Astrocyte (in vitro differentiated cells and primary cell): ENCODE measurements around the gene IPO4. TPM values are rescaled to one million over a fixed set of nuclear protein-coding genes. Genes with fewer than 3 reads are reported as not detected.

Experiments
- DNase-seq: peaks from one replicate; pipeline ENCODE4 v3.0.0-alpha.2; 2010; ENCODE audit warnings: low read depth
- FAIRE-seq: peaks from 2 replicates; lab custom pipeline; 2011; peaks lifted over from hg19 to GRCh38; lab: Jason Lieb, UNC
- H2AFZ ChIP-seq: 2 replicates; pipeline ENCODE4 v1.6.0; 2012; ENCODE audit warnings: low read depth, low read length, inconsistent platforms
- H3K27ac ChIP-seq: 2 replicates; pipeline ENCODE4 v1.5.1; 2011; ENCODE audit warnings: low read depth, low read length, inconsistent platforms
- H3K27me3 ChIP-seq: 2 replicates; pipeline ENCODE4 v1.6.0; 2011; ENCODE audit warnings: low read length, inconsistent platforms; ENCODE audit not compliant: insufficient read depth
- H3K36me3 ChIP-seq: 2 replicates; pipeline ENCODE4 v1.5.1; 2011; ENCODE audit warnings: low read length, inconsistent platforms; ENCODE audit not compliant: insufficient read depth
- H3K4me1 ChIP-seq: 2 replicates; pipeline ENCODE4 v1.5.1; 2011; ENCODE audit warnings: low read length, inconsistent platforms; ENCODE audit not compliant: insufficient read depth
- H3K4me2 ChIP-seq: 2 replicates; pipeline ENCODE4 v1.6.0; 2012; ENCODE audit warnings: low read length, inconsistent platforms
- H3K4me3 ChIP-seq: 2 replicates; pipeline ENCODE4 v1.5.1; 2011; ENCODE audit warnings: low read depth, mild to moderate bottlenecking, low read length, inconsistent platforms; ENCODE audit not compliant: insufficient read depth
- H3K79me2 ChIP-seq: 2 replicates; pipeline ENCODE4 v1.6.0; 2012; ENCODE audit warnings: mild to moderate bottlenecking, low read length, inconsistent platforms; ENCODE audit not compliant: insufficient read depth
- H3K9ac ChIP-seq: 2 replicates; pipeline ENCODE4 v1.6.0; 2012; ENCODE audit warnings: mild to moderate bottlenecking, low read length, inconsistent platforms
- H3K9me3 ChIP-seq: 2 replicates; pipeline ENCODE4 v1.5.1; 2012; ENCODE audit warnings: low read depth, mild to moderate bottlenecking, low read length, inconsistent platforms; ENCODE audit not compliant: insufficient read depth
- H4K20me1 ChIP-seq: 2 replicates; pipeline ENCODE4 v1.6.0; 2012; ENCODE audit warnings: low read length, inconsistent platforms; ENCODE audit not compliant: insufficient read depth
- H3K27ac Mint-ChIP-seq: one replicate; pipeline ENCODE4 v1.8.0; 2021; ENCODE audit warnings: mild to moderate bottlenecking, mixed read lengths; ENCODE audit not compliant: unreplicated experiment
- H3K27me3 Mint-ChIP-seq: one replicate; pipeline ENCODE4 v1.8.0; 2021; ENCODE audit warnings: low read depth, mixed read lengths; ENCODE audit not compliant: unreplicated experiment
- H3K36me3 Mint-ChIP-seq: one replicate; pipeline ENCODE4 v1.8.0; 2021; ENCODE audit warnings: low read depth, mixed read lengths; ENCODE audit not compliant: unreplicated experiment
- H3K4me1 Mint-ChIP-seq: one replicate; pipeline ENCODE4 v1.8.0; 2021; ENCODE audit warnings: low read depth, mixed read lengths; ENCODE audit not compliant: unreplicated experiment
- H3K4me3 Mint-ChIP-seq: one replicate; pipeline ENCODE4 v1.8.0; 2021; ENCODE audit warnings: mild to moderate bottlenecking, moderate library complexity, mixed read lengths; ENCODE audit not compliant: unreplicated experiment
- H3K9me3 Mint-ChIP-seq: one replicate; pipeline ENCODE4 v1.8.0; 2021; ENCODE audit warnings: mild to moderate bottlenecking, mixed read lengths; ENCODE audit not compliant: unreplicated experiment
- CTCF ChIP-seq: IDR thresholded peaks from 2 replicates; pipeline ENCODE4 v1.5.1; 2011; ENCODE audit warnings: low read depth, mild to moderate bottlenecking, inconsistent platforms, low read length, moderate library complexity; ENCODE audit not compliant: insufficient read depth
- EZH2 ChIP-seq: IDR thresholded peaks from 2 replicates; pipeline ENCODE4 v1.6.1; 2012; ENCODE audit warnings: mild to moderate bottlenecking, low read length, inconsistent platforms; ENCODE audit not compliant: insufficient read depth
- total RNA-seq: library from RNA; stranded (reverse); gene quantifications from 2 replicates; pipeline ENCODE4 v1.2.1, GENCODE V29; 2021

IPO4 gene
- total RNA-seq, 1 donor from 2014 or later: 46.1 TPM

- Histone ChIP-seq H2AFZ (peak overlapping the region; percentile 74), H4K20me1 (peaks cover 5% of the 10 kb centered on the region), H3K36me3 (no peaks in the 10 kb centered on the region), H3K27me3 (no peaks in the 10 kb centered on the region), H3K79me2 (peaks cover 41% of the 10 kb centered on the region), H3K4me2 (peak overlapping the region; percentile 94), H3K9me3 (no peaks in the 10 kb centered on the region), H3K4me3 (peak overlapping the region; percentile 75), H3K9ac (peak overlapping the region; percentile 84), H3K4me1 (peaks cover 8% of the 10 kb centered on the region), H3K27ac (no peak overlapping the region)
- Mint-ChIP-seq H3K27me3 (no peaks in the 10 kb centered on the region), H3K4me3 (peak overlapping the region; percentile 86), H3K4me1 (peaks cover 11% of the 10 kb centered on the region), H3K27ac (peak overlapping the region; percentile 73), H3K36me3 (peaks cover 10% of the 10 kb centered on the region), H3K9me3 (no peaks in the 10 kb centered on the region)
- DNase-seq (no peak), FAIRE-seq (no peak)
- no peak for TF ChIP-seq CTCF
- TF ChIP-seq EZH2: no peak
Observed at GRCh38 chr14:24216345-24216699, 27.7 kb upstream of the IPO4 start.

GRCh38 chr14:24215495-24216344 lies 27.1 kb upstream of the IPO4 start, which contains the start of gene MDP1:
TSS of gene MDP1 (minus strand) at chr14:24216066. CDS start at chr14:24215955, 111 bp downstream.
- H3K27ac ChIP-seq: peak within 1 kb of the TSS; percentile 58

More at GRCh38 chr14:24215495-24216344, 27.1 kb upstream of the IPO4 start, which contains the start of gene MDP1:
- FAIRE-seq (peak; percentile 80), DNase-seq (peak; percentile 74)
- Mint-ChIP-seq H3K4me1 (peaks cover 11% of the 10 kb centered on the region), H3K4me3 (peak within 1 kb of the TSS; percentile 86), H3K27me3 (no peaks in the 10 kb centered on the region), H3K36me3 (peaks cover 11% of the 10 kb centered on the region), H3K27ac (peak within 1 kb of the TSS; percentile 73), H3K9me3 (no peaks in the 10 kb centered on the region)
- Histone ChIP-seq H4K20me1 (peaks cover under 1% of the 10 kb centered on the region), H3K27me3 (no peaks in the 10 kb centered on the region), H3K4me2 (peak within 1 kb of the TSS; percentile 94), H3K9me3 (no peaks in the 10 kb centered on the region), H3K9ac (peak within 1 kb of the TSS; percentile 84), H3K79me2 (peaks cover 35% of the 10 kb centered on the region), H2AFZ (peak within 1 kb of the TSS; percentile 74), H3K4me1 (peaks cover 8% of the 10 kb centered on the region), H3K36me3 (no peaks in the 10 kb centered on the region), H3K4me3 (peak within 1 kb of the TSS; percentile 75)
- TF ChIP-seq EZH2 (no peak), CTCF (peak; percentile 58)
